IPS-18c (cell line): ENCODE measurements around the gene PDE4B.
"Not testable (repeated sequence)": the region's sequence is repeated elsewhere in the genome, so short reads cannot be mapped to it uniquely, and the experiment has no call there.

Source experiments
- H3K4me3 ChIP-seq: 2 replicates; pipeline ENCODE4 v1.7.0; 2013; ENCODE audit warnings: low read depth, mild to moderate bottlenecking, low read length, moderate library complexity; ENCODE audit not compliant: insufficient read depth
- H3K9me3 ChIP-seq: one replicate; pipeline ENCODE4 v1.6.1; 2013; ENCODE audit warnings: mild to moderate bottlenecking, low read length, moderate library complexity; ENCODE audit not compliant: control insufficient read depth, insufficient read depth

Gene PDE4B

GRCh38 chr1:66090859-66091457 is 298.3 kb downstream of the PDE4B start:
- H3K9me3 ChIP-seq = no peaks in the 10 kb centered on the region
- no peak overlapping the region for H3K4me3 ChIP-seq

DNA sequence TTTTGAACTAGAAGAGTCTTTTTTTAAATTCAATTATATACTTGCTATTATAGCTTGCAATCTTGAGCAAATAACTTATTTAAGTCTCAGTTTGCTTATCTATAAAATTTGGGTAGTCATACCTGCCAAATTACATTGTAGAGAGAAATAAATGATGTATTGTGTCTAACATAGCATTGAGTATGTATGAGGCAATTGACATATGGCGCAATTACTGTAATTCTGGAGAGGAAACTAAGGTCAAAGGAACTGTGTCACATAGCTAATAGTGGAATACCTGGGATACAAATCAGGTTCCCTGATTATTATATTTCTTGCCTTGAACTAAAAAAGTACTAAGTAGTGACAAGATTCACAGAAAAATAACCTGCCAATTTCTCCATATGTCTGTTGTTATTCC is 302.5 kb downstream of the PDE4B start:
- Histone ChIP-seq H3K9me3 (no peaks in the 10 kb centered on the region), H3K4me3 (no peak overlapping the region)

DNA sequence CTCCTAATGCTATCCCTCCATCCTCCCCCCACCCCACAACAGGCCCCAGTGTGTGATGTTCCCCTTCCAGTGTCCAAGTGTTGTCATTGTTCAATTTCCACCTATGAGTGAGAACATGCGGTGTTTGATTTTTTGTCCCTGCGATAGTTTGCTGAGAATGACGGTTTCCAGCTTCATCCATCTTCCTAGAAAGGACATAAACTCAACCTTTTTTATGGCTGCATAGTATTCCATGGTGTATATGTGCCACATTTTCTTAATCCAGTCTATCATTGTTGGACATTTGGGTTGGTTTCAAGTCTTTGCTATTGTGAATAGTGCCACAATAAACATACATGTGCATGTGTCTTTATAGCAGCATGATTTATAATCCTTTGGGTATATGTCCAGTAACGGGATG is 308.3 kb downstream of the PDE4B start:
- H3K9me3 ChIP-seq = not testable (repeated sequence)

DNA sequence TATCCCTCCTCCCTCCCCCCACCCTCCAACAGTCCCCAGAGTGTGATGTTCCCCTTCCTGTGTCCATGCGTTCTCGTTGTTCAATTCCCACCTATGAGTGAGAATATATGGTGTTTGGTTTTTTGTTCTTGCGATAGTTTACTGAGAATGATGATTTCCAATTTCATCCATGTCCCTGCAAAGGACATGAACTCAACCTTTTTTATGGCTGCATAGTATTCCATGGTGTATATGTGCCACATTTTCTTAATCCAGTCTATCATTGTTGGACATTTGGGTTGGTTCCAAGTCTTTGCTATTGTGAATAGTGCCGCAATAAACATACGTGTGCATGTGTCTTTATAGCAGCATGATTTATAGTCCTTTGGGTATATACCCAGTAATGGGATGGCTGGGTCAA is 311.4 kb downstream of the PDE4B start:
- not testable (repeated sequence) for H3K4me3 ChIP-seq, H3K9me3 ChIP-seq

More for the DNA sequence above, 308.3 kb downstream of the PDE4B start:
- H3K4me3 ChIP-seq = not testable (repeated sequence)

DNA sequence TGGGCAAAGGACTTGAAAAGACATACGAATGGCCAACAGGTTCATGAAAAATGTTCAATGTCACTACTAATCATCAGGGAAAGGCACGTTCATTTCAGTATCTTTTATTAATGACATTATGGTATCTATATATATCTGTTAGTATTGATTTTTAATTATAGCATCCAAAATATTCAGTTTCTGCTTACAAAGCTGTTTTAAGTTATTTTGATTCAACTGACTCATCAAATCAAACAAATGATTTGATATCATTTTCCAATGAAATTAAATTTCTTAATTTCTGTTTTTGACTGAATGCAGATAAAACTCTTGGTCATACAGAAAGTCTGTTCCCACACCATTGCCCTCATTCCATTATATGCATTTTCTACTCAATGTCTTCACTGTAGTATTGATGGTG is 315.9 kb downstream of the PDE4B start:
- H3K9me3 ChIP-seq = no peaks in the 10 kb centered on the region
- H3K4me3 ChIP-seq = no peak overlapping the region

GRCh38 chr1:66112744-66113400 is 320.2 kb downstream of the PDE4B start:
- Histone ChIP-seq H3K9me3 (no peaks in the 10 kb centered on the region), H3K4me3 (no peak overlapping the region)

GRCh38 chr1:66119148-66119547 is 326.5 kb downstream of the PDE4B start:
- Histone ChIP-seq H3K9me3 (no peaks in the 10 kb centered on the region), H3K4me3 (no peak overlapping the region)

GRCh38 chr1:66124670-66125069 is 332.0 kb downstream of the PDE4B start:
- Histone ChIP-seq H3K4me3 (no peak overlapping the region), H3K9me3 (no peaks in the 10 kb centered on the region)

GRCh38 chr1:66128641-66129040 is 335.9 kb downstream of the PDE4B start:
- not testable (repeated sequence) for H3K9me3 ChIP-seq, H3K4me3 ChIP-seq

- no peaks in the 10 kb centered on the region for H3K9me3 ChIP-seq
Measured at GRCh38 chr1:66132324-66132723, 339.6 kb downstream of the PDE4B start.

DNA sequence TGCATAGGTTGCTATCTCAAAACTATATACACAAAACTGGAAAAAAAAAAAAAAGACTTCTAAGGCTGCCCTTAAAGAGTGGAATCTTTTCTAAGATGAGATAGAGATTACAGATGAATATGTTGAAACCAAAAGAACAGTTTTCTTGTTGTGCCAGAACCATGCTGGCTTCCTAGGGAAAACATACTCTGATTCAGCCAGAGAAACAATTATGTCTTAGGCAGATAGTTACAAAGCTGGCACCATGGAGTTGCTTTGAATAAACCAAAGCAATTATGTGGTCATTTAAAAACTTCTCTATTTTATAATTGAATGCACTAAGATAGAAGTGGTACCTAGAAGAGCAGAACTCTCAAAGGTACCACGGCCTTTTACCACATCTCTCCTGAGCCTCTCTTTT is 341.3 kb downstream of the PDE4B start:
- no peak overlapping the region for H3K4me3 ChIP-seq
- no peaks in the 10 kb centered on the region for H3K9me3 ChIP-seq

More at GRCh38 chr1:66132324-66132723, 339.6 kb downstream of the PDE4B start:
- no peak overlapping the region for H3K4me3 ChIP-seq

GRCh38 chr1:66135161-66135560 is 342.5 kb downstream of the PDE4B start:
- H3K9me3 ChIP-seq = no peaks in the 10 kb centered on the region
- no peak overlapping the region for H3K4me3 ChIP-seq

DNA sequence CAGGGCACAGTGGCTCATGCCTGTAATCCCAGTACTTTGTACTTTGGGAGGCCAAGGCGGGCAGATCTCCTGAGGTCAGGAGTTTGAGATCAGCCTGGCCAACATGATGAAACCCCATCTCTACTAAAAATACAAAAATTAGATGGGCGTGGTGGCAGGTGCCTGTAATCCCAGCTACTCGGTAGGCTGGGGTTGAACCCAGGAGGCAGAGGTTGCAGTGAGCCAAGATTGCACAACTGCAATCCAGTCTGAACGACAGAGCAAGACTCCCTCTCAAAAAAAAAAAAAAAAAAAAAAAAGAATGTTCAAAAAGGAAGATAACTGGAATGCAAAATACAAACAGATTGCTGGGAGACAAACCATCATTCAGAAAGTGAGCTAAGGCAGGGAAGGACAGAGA is 343.7 kb downstream of the PDE4B start:
- not testable (repeated sequence) for H3K4me3 ChIP-seq, H3K9me3 ChIP-seq

DNA sequence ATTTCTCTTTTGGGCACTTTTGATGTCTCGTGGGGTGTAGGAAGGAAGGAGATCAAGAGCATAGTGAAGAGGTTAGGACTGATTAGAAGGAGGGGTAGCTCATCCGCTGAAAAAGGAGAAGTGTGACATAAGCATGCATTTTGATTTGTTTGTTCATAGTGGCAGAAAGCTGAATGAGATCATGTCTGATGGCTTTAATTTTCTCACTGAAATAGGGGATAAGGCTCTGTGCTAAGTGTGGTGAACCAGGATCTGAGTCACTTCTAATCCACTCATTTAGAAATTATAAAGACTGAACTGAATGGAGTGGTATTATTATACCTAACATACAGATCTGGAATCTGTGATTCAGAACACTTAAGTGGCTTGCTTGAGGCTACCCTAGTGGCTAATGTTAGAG is 344.5 kb downstream of the PDE4B start:
- no peak overlapping the region for H3K4me3 ChIP-seq
- H3K9me3 ChIP-seq = no peaks in the 10 kb centered on the region

- Histone ChIP-seq H3K4me3 (no peak overlapping the region), H3K9me3 (no peaks in the 10 kb centered on the region)
Measured at GRCh38 chr1:66138613-66139012, 345.9 kb downstream of the PDE4B start.

DNA sequence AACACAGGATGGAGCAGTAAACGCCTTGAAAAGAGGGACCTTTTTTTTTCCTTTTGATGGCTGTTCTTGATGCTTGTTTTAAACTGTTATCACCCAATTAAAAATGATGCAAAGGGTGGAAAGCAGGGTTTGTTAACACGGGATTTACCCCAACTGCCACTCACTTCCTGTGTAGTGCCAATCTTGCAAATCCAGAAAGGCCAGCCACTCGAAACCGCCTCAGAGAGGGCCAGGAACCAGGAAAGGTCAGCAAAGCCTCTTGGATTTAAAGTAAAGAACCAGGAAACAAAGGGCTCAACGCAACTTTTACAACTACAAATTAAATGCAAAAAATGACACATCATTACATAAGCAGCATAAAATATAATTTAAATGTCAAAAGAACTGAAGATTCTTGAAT is 347.4 kb downstream of the PDE4B start:
- Histone ChIP-seq H3K4me3 (no peak overlapping the region), H3K9me3 (no peaks in the 10 kb centered on the region)

DNA sequence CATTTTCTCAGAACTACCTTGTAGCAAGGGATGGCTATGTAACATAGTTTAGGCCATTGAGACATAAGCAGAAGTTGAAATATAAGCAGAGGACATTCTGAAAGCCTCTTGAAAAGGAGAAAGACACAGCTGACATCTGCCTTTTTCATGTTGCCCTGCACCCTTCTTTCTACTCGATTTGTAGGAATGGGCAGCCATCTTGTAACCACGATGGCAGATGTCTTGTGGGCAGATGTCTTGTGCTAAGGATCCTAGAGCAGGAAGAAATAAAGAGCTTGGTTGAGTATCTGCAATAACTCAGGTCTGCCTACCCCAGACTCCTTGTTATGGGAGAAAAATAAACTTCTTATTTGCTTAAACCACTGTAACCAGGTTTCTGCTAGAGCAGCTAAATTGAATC is 351.0 kb downstream of the PDE4B start:
- H3K9me3 ChIP-seq = no peaks in the 10 kb centered on the region
- no peak overlapping the region for H3K4me3 ChIP-seq

DNA sequence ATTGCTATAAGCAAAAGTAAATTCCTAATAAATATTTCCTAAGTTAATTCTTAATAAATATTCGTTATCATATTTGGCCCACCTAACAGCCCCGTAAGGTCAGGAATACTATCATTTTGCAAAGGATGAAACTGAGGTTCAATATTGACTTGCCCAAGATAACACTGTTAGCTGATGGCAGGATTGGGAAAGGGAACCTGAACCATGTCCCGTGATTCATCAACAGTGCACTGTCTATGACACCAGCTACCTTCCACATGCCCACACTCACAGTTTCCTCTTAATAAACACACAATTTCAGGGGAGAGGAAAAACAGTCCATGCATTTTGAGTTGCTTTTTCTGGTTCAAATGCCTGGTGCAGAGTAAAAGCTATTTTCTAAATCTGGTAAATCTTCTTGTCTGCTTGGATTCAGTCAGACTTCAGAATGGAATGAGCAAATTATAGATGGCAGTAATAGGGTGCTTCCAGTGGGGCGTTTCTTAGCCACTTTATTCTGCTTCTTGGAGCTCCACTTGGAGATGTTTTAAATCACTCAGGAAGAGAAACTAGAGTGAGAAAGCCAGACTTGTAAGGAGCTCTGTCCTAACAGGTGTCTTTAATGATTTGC is 354.6 kb downstream of the PDE4B start:
- no peak overlapping the region for H3K4me3 ChIP-seq

More for the DNA sequence above, 354.6 kb downstream of the PDE4B start:
- no peaks in the 10 kb centered on the region for H3K9me3 ChIP-seq
